OCI-LY1 (cell line): ENCODE measurements around the gene NLGN4Y.

Experiments
- H2AFZ ChIP-seq: fragments of 200-600 bp; sonication (generic), shearing (Covaris generic); 2 replicates; pipeline ENCODE4 v1.6.0; 2014; ENCODE audit warnings: antibody characterized with exemption, mild to moderate bottlenecking, low read length
- H3F3A ChIP-seq: fragments of 200-600 bp; sonication (generic), shearing (Covaris generic); 2 replicates; pipeline ENCODE4 v1.6.0; 2014; ENCODE audit warnings: mild to moderate bottlenecking, antibody characterized with exemption, low read length, moderate library complexity; ENCODE audit not compliant: insufficient read depth
- H3K27ac ChIP-seq: fragments of 200-600 bp; sonication (generic); 2 replicates; pipeline ENCODE4 v1.5.1; 2014; ENCODE audit warnings: low read length, mixed run types, mild to moderate bottlenecking, low read depth; ENCODE audit not compliant: poor library complexity, severe bottlenecking
- H3K27me3 ChIP-seq: fragments of 200-600 bp; sonication (generic); 2 replicates; pipeline ENCODE4 v1.6.0; 2014; ENCODE audit warnings: antibody characterized with exemption, mild to moderate bottlenecking, low read length, moderate library complexity; ENCODE audit not compliant: insufficient read depth
- H3K36me3 ChIP-seq: fragments of 200-600 bp; sonication (generic); 2 replicates; pipeline ENCODE4 v1.6.1; 2014; ENCODE audit warnings: mild to moderate bottlenecking, antibody characterized with exemption, low read length, moderate library complexity, mixed read lengths; ENCODE audit not compliant: insufficient read depth
- H3K4me1 ChIP-seq: fragments of 200-600 bp; sonication (generic); 2 replicates; pipeline ENCODE4 v1.5.1; 2014; ENCODE audit warnings: mild to moderate bottlenecking, low read length, moderate library complexity; ENCODE audit not compliant: insufficient read depth, severe bottlenecking
- H3K4me2 ChIP-seq: fragments of 200-600 bp; sonication (generic), shearing (Covaris generic); 2 replicates; pipeline ENCODE4 v1.6.1; 2014; ENCODE audit warnings: low read length
- H3K4me3 ChIP-seq: fragments of 200-600 bp; sonication (generic); 2 replicates; pipeline ENCODE4 v1.5.1; 2014; ENCODE audit warnings: low read length, low read depth, mild to moderate bottlenecking, mixed read lengths; ENCODE audit not compliant: poor library complexity, severe bottlenecking
- H3K79me2 ChIP-seq: fragments of 200-600 bp; shearing (Covaris generic); 2 replicates; pipeline ENCODE4 v1.6.1; 2016; ENCODE audit warnings: mixed run types, low read length, mixed read lengths; ENCODE audit not compliant: insufficient read depth
- H3K9ac ChIP-seq: fragments of 200-600 bp; sonication (generic), shearing (Covaris generic); 2 replicates; pipeline ENCODE4 v1.6.1; 2014; ENCODE audit warnings: mild to moderate bottlenecking, low read length, mixed read lengths
- H3K9me2 ChIP-seq: fragments of 200-600 bp; sonication (generic), shearing (Covaris generic); 2 replicates; pipeline ENCODE4 v1.6.1; 2014; ENCODE audit warnings: low read depth, mild to moderate bottlenecking, low read length, mixed read lengths
- H3K9me3 ChIP-seq: fragments of 200-600 bp; shearing (Covaris generic); 2 replicates; pipeline ENCODE4 v1.6.1; 2014; ENCODE audit warnings: low read length, mixed read lengths
- H4K20me1 ChIP-seq: fragments of 200-600 bp; sonication (generic), shearing (Covaris generic); 2 replicates; pipeline ENCODE4 v1.6.0; 2016; ENCODE audit warnings: mild to moderate bottlenecking, low read length; ENCODE audit not compliant: insufficient read depth
- EZH2 ChIP-seq: fragments of 200-600 bp; sonication (generic), shearing (Covaris generic); IDR thresholded peaks from 2 replicates; pipeline ENCODE4 v1.8.0; 2017; ENCODE audit warnings: borderline replicate concordance, mixed run types, mild to moderate bottlenecking, antibody characterized with exemption, low read length, moderate library complexity, mixed read lengths
- TF ChIP-seq, protein P1 (sequence below): fragments of 200-600 bp; sonication (generic), shearing (Covaris generic); IDR thresholded peaks from 2 replicates; pipeline ENCODE4 v1.5.1; 2017; ENCODE audit warnings: mild to moderate bottlenecking, antibody characterized with exemption, low read length, moderate library complexity, mixed read lengths

NLGN4Y gene

DNA sequence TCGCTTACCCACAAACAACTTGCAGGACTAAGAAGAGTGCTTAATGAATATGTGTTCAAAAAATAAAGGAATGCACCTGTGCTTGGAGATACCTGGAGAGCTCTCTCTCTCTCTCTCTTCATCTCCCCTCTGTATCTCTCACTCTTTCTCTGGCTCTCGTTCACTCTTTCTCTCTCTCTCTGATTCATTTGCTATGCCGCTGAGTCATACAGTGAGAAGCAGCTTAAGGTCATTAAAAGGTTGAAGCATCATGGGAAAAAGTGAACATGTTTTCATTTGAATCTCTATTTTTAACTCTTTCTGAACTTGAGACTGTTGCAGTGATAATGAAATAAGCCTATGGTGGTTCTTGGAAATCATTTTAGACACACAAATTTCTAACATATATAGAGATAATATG, 277.8 kb downstream of the NLGN4Y start:
- no peak overlapping the region for H2AFZ ChIP-seq
- H3K79me2 ChIP-seq: no peaks in the 10 kb centered on the region
- no peaks in the 10 kb centered on the region for H4K20me1 ChIP-seq
- no peak overlapping the region for H3K4me2 ChIP-seq
- no peaks in the 10 kb centered on the region for H3K4me1 ChIP-seq
- TF ChIP-seq EZH2: no peak
- H3K9ac ChIP-seq: no peak overlapping the region
- no peaks in the 10 kb centered on the region for H3K27me3 ChIP-seq
- no peaks in the 10 kb centered on the region for H3K36me3 ChIP-seq
- H3K9me3 ChIP-seq: no peaks in the 10 kb centered on the region
- H3F3A ChIP-seq: no peaks in the 10 kb centered on the region
- no peaks in the 10 kb centered on the region for H3K9me2 ChIP-seq
- no peak overlapping the region for H3K27ac ChIP-seq
- H3K4me3 ChIP-seq: no peak overlapping the region

DNA sequence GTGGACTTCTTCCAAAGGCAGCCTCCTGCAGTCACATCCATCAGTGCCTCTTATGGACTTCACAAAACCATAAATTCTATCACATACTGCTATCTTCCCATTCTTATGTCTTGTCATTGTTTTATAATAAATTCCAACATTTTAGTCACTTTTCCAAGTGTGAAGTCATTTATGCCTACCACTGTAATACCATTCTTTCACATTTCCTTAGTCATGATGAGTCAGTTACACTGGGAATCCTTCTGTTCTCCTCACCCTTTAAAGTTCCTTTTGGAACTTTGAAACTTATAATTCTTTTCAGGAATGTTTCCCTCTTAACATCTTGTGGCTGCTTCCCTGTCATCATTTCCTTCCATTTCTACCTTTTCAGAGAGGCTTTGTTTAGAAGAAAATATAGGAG, 279.7 kb downstream of the NLGN4Y start:
- no peaks in the 10 kb centered on the region for H3K36me3 ChIP-seq
- H3K9me2 ChIP-seq: no peaks in the 10 kb centered on the region
- no peak overlapping the region for H2AFZ ChIP-seq
- H4K20me1 ChIP-seq: no peaks in the 10 kb centered on the region
- H3F3A ChIP-seq: no peaks in the 10 kb centered on the region
- H3K79me2 ChIP-seq: no peaks in the 10 kb centered on the region
- H3K27ac ChIP-seq: no peak overlapping the region
- no peak for TF ChIP-seq EZH2
- TF ChIP-seq, protein P1, sequence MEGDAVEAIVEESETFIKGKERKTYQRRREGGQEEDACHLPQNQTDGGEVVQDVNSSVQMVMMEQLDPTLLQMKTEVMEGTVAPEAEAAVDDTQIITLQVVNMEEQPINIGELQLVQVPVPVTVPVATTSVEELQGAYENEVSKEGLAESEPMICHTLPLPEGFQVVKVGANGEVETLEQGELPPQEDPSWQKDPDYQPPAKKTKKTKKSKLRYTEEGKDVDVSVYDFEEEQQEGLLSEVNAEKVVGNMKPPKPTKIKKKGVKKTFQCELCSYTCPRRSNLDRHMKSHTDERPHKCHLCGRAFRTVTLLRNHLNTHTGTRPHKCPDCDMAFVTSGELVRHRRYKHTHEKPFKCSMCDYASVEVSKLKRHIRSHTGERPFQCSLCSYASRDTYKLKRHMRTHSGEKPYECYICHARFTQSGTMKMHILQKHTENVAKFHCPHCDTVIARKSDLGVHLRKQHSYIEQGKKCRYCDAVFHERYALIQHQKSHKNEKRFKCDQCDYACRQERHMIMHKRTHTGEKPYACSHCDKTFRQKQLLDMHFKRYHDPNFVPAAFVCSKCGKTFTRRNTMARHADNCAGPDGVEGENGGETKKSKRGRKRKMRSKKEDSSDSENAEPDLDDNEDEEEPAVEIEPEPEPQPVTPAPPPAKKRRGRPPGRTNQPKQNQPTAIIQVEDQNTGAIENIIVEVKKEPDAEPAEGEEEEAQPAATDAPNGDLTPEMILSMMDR: no peak
- H3K4me2 ChIP-seq: no peak overlapping the region
- no peak overlapping the region for H3K9ac ChIP-seq
- H3K4me1 ChIP-seq: no peaks in the 10 kb centered on the region
- no peak overlapping the region for H3K4me3 ChIP-seq
- no peaks in the 10 kb centered on the region for H3K27me3 ChIP-seq
- no peaks in the 10 kb centered on the region for H3K9me3 ChIP-seq

DNA sequence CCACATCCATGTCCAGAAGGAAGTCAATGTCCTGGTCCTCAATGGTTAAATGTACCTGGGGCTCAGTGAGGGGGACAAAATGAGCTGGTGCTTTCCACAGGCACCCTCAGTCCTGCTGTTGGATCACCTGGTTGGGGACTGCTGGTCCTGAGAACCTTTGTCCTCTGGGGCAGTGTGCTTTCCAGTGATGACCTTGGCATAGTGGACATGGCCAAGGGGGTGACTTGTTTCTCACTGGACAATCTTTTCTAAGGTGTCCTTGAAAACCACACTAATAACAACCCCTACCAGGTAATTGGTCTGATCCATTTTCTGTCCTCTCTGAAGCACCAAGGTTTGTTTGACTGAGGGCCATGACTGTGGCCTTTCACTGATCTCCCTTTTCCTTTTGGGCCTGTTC, 294.1 kb downstream of the NLGN4Y start:
- Histone ChIP-seq H3F3A (no peaks in the 10 kb centered on the region), H3K4me3 (no peak overlapping the region), H3K9ac (no peak overlapping the region), H3K4me2 (no peak overlapping the region), H3K36me3 (no peaks in the 10 kb centered on the region), H3K9me3 (no peaks in the 10 kb centered on the region), H3K27me3 (no peaks in the 10 kb centered on the region), H4K20me1 (no peaks in the 10 kb centered on the region), H3K27ac (no peak overlapping the region), H3K79me2 (no peaks in the 10 kb centered on the region), H2AFZ (no peak overlapping the region), H3K4me1 (no peaks in the 10 kb centered on the region), H3K9me2 (no peaks in the 10 kb centered on the region)
- no peak for TF ChIP-seq EZH2
- TF ChIP-seq, protein P1: no peak

DNA sequence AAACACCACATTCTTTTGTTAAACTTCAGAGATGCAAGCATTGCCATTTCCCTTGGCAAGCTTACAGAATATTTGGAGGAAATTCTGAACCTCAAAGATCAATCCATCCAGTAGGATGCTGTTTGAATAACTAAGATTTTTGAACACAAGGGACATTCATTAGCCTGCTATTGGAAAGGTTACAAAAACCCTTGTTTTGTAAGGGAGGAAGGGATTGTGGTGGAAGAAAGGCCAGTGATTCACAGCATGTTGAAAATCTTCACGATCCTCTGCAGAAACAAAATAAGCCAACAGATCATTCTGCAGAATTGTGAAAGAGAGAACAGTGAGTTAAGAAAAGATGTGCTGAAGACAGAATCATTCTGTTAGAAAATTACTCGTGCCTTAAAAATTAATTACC, 297.9 kb downstream of the NLGN4Y start:
- no peaks in the 10 kb centered on the region for H3K27me3 ChIP-seq

More for the DNA sequence above, 297.9 kb downstream of the NLGN4Y start:
- H3K79me2 ChIP-seq: no peaks in the 10 kb centered on the region
- H3K27ac ChIP-seq: no peak overlapping the region
- no peaks in the 10 kb centered on the region for H3K9me3 ChIP-seq
- no peak for TF ChIP-seq EZH2
- TF ChIP-seq, protein P1: no peak
- H3K4me2 ChIP-seq: no peak overlapping the region
- H3F3A ChIP-seq: no peaks in the 10 kb centered on the region
- H4K20me1 ChIP-seq: no peaks in the 10 kb centered on the region
- H3K4me1 ChIP-seq: no peaks in the 10 kb centered on the region
- H3K9ac ChIP-seq: no peak overlapping the region
- no peak overlapping the region for H3K4me3 ChIP-seq
- no peaks in the 10 kb centered on the region for H3K36me3 ChIP-seq
- no peak overlapping the region for H2AFZ ChIP-seq
- H3K9me2 ChIP-seq: no peaks in the 10 kb centered on the region
